ENCODE data around the gene NAALADL2. TPM values are rescaled to one million over a fixed set of nuclear protein-coding genes. Genes with fewer than 3 reads are reported as not detected.

The NAALADL2 gene
- total RNA-seq, 1 experiment from 2014 or later = 1.6 TPM

GRCh38 chr3:175679568-175679967 is 820.4 kb downstream of the NAALADL2 start:
- Histone ChIP-seq H4K20me1 (ENCODE audit: control insufficient read depth, insufficient read depth, insufficient read length) (no peaks in the 10 kb centered on the region), H2AK5ac (ENCODE audit: insufficient read length, low read length) (no peak overlapping the region), H3T11ph (ENCODE audit: low read length) (no peak overlapping the region), H2BK15ac (ENCODE audit: low read depth, low read length) (no peak overlapping the region), H3K27ac (ENCODE audit: insufficient read length, low read depth, low read length) (no peak overlapping the region), H4K8ac (replicated peaks; ENCODE audit: insufficient read length, low read depth, low read length) (no peak overlapping the region), H2AFZ (ENCODE audit: low read length) (no peak overlapping the region), H3K9ac (ENCODE audit: extremely low read depth, insufficient read length, low read length) (no peak overlapping the region), H3K23me2 (ENCODE audit: insufficient read length, low read depth, low read length, poor library complexity, severe bottlenecking) (no peaks in the 10 kb centered on the region), H3K9me3 (ENCODE audit: control insufficient read depth, low read depth, low read length) (no peaks in the 10 kb centered on the region), H3K4me2 (ENCODE audit: insufficient read depth, insufficient read length, low read length) (no peak overlapping the region), H3K23ac (ENCODE audit: insufficient read length, low read depth, low read length) (no peak overlapping the region), H2BK120ac (ENCODE audit: low read depth, low read length, poor library complexity, severe bottlenecking) (no peak overlapping the region), H3K14ac (ENCODE audit: insufficient read depth, low read length) (no peak overlapping the region), H3K4ac (ENCODE audit: low read depth, low read length) (no peak overlapping the region), H2BK20ac (ENCODE audit: low read depth, low read length, poor library complexity, severe bottlenecking) (no peak overlapping the region), H3K79me1 (ENCODE audit: insufficient read depth, low read depth, low read length, poor library complexity, severe bottlenecking) (no peaks in the 10 kb centered on the region), H3K27me3 (ENCODE audit: insufficient read depth, low read length) (no peaks in the 10 kb centered on the region), H3K79me2 (ENCODE audit: insufficient read depth, low read length) (no peaks in the 10 kb centered on the region), H3K56ac (ENCODE audit: insufficient read length, low read depth, low read length) (no peak overlapping the region), H4K91ac (ENCODE audit: insufficient read length, low read depth, low read length) (no peak overlapping the region), H4K5ac (ENCODE audit: insufficient read length, low read depth, low read length) (no peak overlapping the region), H3K4me1 (ENCODE audit: insufficient read depth, low read length) (no peaks in the 10 kb centered on the region), H2BK5ac (ENCODE audit: insufficient read length, low read length) (no peak overlapping the region), H2BK12ac (ENCODE audit: insufficient read length, low read depth, low read length) (no peak overlapping the region), H3K18ac (ENCODE audit: insufficient read length, low read depth, low read length) (no peak overlapping the region)
- DNase-seq = no peak
- no peak for TF ChIP-seq CTCF (conservative IDR thresholded peaks at IDR 0.05)
- Mint-ChIP-seq H3K9me3 (peaks cover 10 to 11% of the 10 kb centered on the region in 2 experiments), H3K27me3 (ENCODE audit: low read depth) (no peaks in the 10 kb centered on the region), H3K4me1 (no peaks in the 10 kb centered on the region), H3K27ac (no peak overlapping the region), H3K36me3 (ENCODE audit: insufficient read depth in 1 of 3, low read depth in 3 of 3) (peaks cover 0 to 3% (median 2%) of the 10 kb centered on the region in 3 experiments; a peak in 2 of 7 replicates), H3K4me3 (no peak overlapping the region)
- WGBS (ENCODE audit: extremely low coverage, insufficient read length, low lambda C conversion rate) = no CpG with 5 or more reads among the region's 3 CpGs

Data from H9 (cell line).